ENCODE data around the gene HERPUD2.

The HERPUD2 gene

GRCh38 chr7:35619863-35620262 is 75.1 kb downstream of the HERPUD2 start:
- H3K36me3 ChIP-seq (ENCODE audit: control insufficient read depth, insufficient read depth, low read length): no peaks in the 10 kb centered on the region
- no peak for TF ChIP-seq CTCF (IDR thresholded peaks at IDR 0.05; ENCODE audit: insufficient read depth, low read length, poor library complexity, severe bottlenecking)
- DNase-seq (ENCODE audit: extremely low read depth, insufficient read length): no peak
- H3K27me3 ChIP-seq (replicated peaks; ENCODE audit: control insufficient read depth, insufficient read depth, low read length): no peaks in the 10 kb centered on the region
- H3K4me3 ChIP-seq (replicated peaks; ENCODE audit: low read depth, low read length): no peak overlapping the region

GRCh38 chr7:35617041-35617440 is 77.9 kb downstream of the HERPUD2 start:
- no peaks in the 10 kb centered on the region for H3K27me3 ChIP-seq (replicated peaks; ENCODE audit: control insufficient read depth, insufficient read depth, low read length)
- no peaks in the 10 kb centered on the region for H3K36me3 ChIP-seq (ENCODE audit: control insufficient read depth, insufficient read depth, low read length)
- no peak overlapping the region for H3K4me3 ChIP-seq (replicated peaks; ENCODE audit: low read depth, low read length)
- DNase-seq (ENCODE audit: extremely low read depth, insufficient read length): no peak
- TF ChIP-seq CTCF (IDR thresholded peaks at IDR 0.05; ENCODE audit: insufficient read depth, low read length, poor library complexity, severe bottlenecking): no peak

- TF ChIP-seq CTCF (IDR thresholded peaks at IDR 0.05; ENCODE audit: insufficient read depth, low read length, poor library complexity, severe bottlenecking): no peak
Measured at GRCh38 chr7:35613150-35613549, 81.8 kb downstream of the HERPUD2 start.

GRCh38 chr7:35605760-35606159 is 89.2 kb downstream of the HERPUD2 start:
- no peak overlapping the region for H3K4me3 ChIP-seq (replicated peaks; ENCODE audit: low read depth, low read length)
- no peaks in the 10 kb centered on the region for H3K36me3 ChIP-seq (ENCODE audit: control insufficient read depth, insufficient read depth, low read length)
- no peak for DNase-seq (ENCODE audit: extremely low read depth, insufficient read length)
- no peak for TF ChIP-seq CTCF (IDR thresholded peaks at IDR 0.05; ENCODE audit: insufficient read depth, low read length, poor library complexity, severe bottlenecking)
- 0 out of 2 replicates have a peak, but pooled peaks cover 1% of the 10 kb centered on the region for H3K27me3 ChIP-seq (replicated peaks; ENCODE audit: control insufficient read depth, insufficient read depth, low read length)

More at GRCh38 chr7:35613150-35613549, 81.8 kb downstream of the HERPUD2 start:
- no peak for DNase-seq (ENCODE audit: extremely low read depth, insufficient read length)
- Histone ChIP-seq H3K27me3 (replicated peaks; ENCODE audit: control insufficient read depth, insufficient read depth, low read length) (no peaks in the 10 kb centered on the region), H3K4me3 (replicated peaks; ENCODE audit: low read depth, low read length) (no peak overlapping the region), H3K36me3 (ENCODE audit: control insufficient read depth, insufficient read depth, low read length) (no peaks in the 10 kb centered on the region)

DNA sequence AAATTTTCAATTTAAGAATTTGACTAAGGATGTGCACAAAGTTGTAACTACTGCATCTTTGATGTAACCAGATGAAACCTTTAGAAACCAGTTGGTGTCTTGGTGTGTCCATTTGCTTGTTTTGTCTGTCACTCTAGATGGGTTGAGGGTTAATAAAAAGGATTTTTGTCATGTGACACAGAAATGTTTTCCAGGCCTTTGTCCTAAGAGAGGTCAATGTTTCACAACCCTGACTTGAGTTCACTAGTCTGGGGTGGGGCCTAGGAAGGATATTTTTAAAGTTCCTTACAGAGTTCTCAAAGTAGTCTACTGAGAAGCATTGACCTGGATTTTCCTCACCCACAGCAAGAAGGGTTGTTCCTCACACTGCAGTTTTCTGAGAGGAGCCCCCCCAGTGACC is 90.3 kb downstream of the HERPUD2 start:
- no peaks in the 10 kb centered on the region for H3K36me3 ChIP-seq (ENCODE audit: control insufficient read depth, insufficient read depth, low read length)
- 0 out of 2 replicates have a peak, but pooled peaks cover 1% of the 10 kb centered on the region for H3K27me3 ChIP-seq (replicated peaks; ENCODE audit: control insufficient read depth, insufficient read depth, low read length)
- DNase-seq (ENCODE audit: extremely low read depth, insufficient read length): no peak
- no peak for TF ChIP-seq CTCF (IDR thresholded peaks at IDR 0.05; ENCODE audit: insufficient read depth, low read length, poor library complexity, severe bottlenecking)
- H3K4me3 ChIP-seq (replicated peaks; ENCODE audit: low read depth, low read length): no peak overlapping the region

DNA sequence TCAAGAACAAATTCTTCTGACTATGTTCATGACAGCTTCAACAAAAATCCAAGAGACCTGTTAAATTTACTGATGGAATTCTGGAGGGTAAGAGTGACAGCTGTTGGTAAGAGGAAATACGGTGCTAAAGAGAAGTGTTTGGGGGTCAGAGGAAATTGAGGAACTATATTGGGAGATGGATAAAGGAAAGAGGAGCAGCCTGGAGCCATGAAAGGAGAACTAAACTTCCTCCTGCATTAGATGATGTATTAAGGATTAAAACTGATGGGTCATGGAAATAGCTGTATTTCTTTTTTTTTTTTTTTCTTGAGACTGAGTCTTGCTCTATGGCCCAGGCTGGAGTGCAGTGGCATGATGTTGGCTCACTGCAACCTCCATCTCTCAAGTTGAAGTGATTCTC is 95.3 kb downstream of the HERPUD2 start:
- H3K36me3 ChIP-seq (ENCODE audit: control insufficient read depth, insufficient read depth, low read length): no peaks in the 10 kb centered on the region

More for the DNA sequence above, 95.3 kb downstream of the HERPUD2 start:
- DNase-seq (ENCODE audit: extremely low read depth, insufficient read length): no peak
- 0 out of 2 replicates have a peak, but pooled peaks cover 1% of the 10 kb centered on the region for H3K27me3 ChIP-seq (replicated peaks; ENCODE audit: control insufficient read depth, insufficient read depth, low read length)
- no peak overlapping the region for H3K4me3 ChIP-seq (replicated peaks; ENCODE audit: low read depth, low read length)
- no peak for TF ChIP-seq CTCF (IDR thresholded peaks at IDR 0.05; ENCODE audit: insufficient read depth, low read length, poor library complexity, severe bottlenecking)

Measured in GM06990 (cell line).